ENCODE results near the gene ZNF556.

- no peak for TF ChIP-seq CTCF (IDR thresholded peaks at IDR 0.05)
- TF ChIP-seq POLR2AphosphoS5 (IDR thresholded peaks at IDR 0.05) = no peak
- no peak for TF ChIP-seq POLR2A (IDR thresholded peaks at IDR 0.05)
- no peak for TF ChIP-seq EP300 (IDR thresholded peaks at IDR 0.05)
Measured at GRCh38 chr19:2845107-2845506, 22.0 kb upstream of the ZNF556 start.

Measured in stomach (tissue), 4 donors.